ENCODE results near the gene CNN2. TPM values are rescaled to one million over a fixed set of nuclear protein-coding genes. Genes with fewer than 3 reads are reported as not detected.

CNN2 gene
- total and polyA plus RNA-seq, 2 donors (not counting 1 experiment from before 2014, with no cell fraction given), result 198 to 301 TPM

- Histone ChIP-seq H3K79me2 (ENCODE audit: control insufficient read depth, insufficient read depth, low read length) (peaks cover 83% of the 10 kb centered on the region), H3K27ac (ENCODE audit: low read length in 2 of 2) (peak overlapping the region; percentile 22 to 47), H3K36me3 (replicated peaks in 1 of 2; ENCODE audit: control extremely low read depth in 1 of 2, control insufficient read depth in 1 of 2, extremely low read depth in 1 of 2, insufficient read depth in 2 of 2, low read length in 1 of 2) (peaks cover 0 to 72% of the 10 kb centered on the region in 2 experiments), H3K9me3 (ENCODE audit: control extremely low read depth in 1 of 3, control insufficient read depth in 2 of 3, insufficient read depth in 1 of 3, low read length in 2 of 3) (no peaks in the 10 kb centered on the region), H2AFZ (ENCODE audit: insufficient read depth, low read depth, low read length, poor library complexity, severe bottlenecking) (no peak overlapping the region), H3K4me2 (replicated peaks; ENCODE audit: low read depth, low read length, poor library complexity, severe bottlenecking) (peak overlapping the region; percentile 90), H3K27me3 (replicated peaks in 1 of 4; ENCODE audit: control extremely low read depth in 1 of 4, control insufficient read depth in 3 of 4, insufficient read depth in 4 of 4, low read length in 3 of 4) (no peaks in the 10 kb centered on the region), H3K4me3 (ENCODE audit: control extremely low read depth in 1 of 5, extremely low read depth in 1 of 5, insufficient read depth in 1 of 5, low read depth in 2 of 5, low read length in 4 of 5) (no peak overlapping the region), H3K4me1 (ENCODE audit: control insufficient read depth in 2 of 2, insufficient read depth in 2 of 2, low read length in 2 of 2) (peaks cover 70 to 88% of the 10 kb centered on the region in 2 donors), H4K20me1 (ENCODE audit: control insufficient read depth, insufficient read depth, low read length, poor library complexity, severe bottlenecking) (peaks cover 70% of the 10 kb centered on the region), H3K9ac (ENCODE audit: low read length) (no peak overlapping the region)
- ATAC-seq (ENCODE audit: low read depth) (no peak), DNase-seq (no peak)
- H3K27me3 Mint-ChIP-seq, result no peaks in the 10 kb centered on the region
- ChIA-PET POLR2A (interaction anchor here (0.6 to 0.7 kb wide), 2 partner anchors 26 to 126 kb away, joined by 4 to 9 read pairs; no protein-coding TSS in a partner anchor), CTCF (no interaction called here)
- 98% methylated on average over 11 of the region's 11 CpGs for WGBS (ENCODE audit: insufficient coverage)
- peak overlapping the region; percentile 73 for H3K27ac Mint-ChIP-seq
- intact Hi-C loops (cut with micrococcal nuclease), result no loop called here
- H3K4me3 Mint-ChIP-seq, result peak overlapping the region; percentile 43
- peaks cover 53% of the 10 kb centered on the region for H3K4me1 Mint-ChIP-seq
- H3K9me3 Mint-ChIP-seq (ENCODE audit: insufficient read depth), result no peaks in the 10 kb centered on the region
- TF ChIP-seq CTCF (IDR thresholded peaks at IDR 0.05) (no peak), EZH2 (IDR thresholded peaks at IDR 0.05; ENCODE audit: borderline replicate concordance, insufficient read depth, low read depth, low read length, poor library complexity, severe bottlenecking) (no peak)
These were observed 46.1 kb downstream of the CNN2 start for GRCh38 chr19:1072371-1073015.

Measured in B cell (primary cell).